Astrocyte of the spinal cord (primary cell): Measurements from ENCODE around the gene CDRT4.

Experiments
- DNase-seq: peaks from one replicate; pipeline ENCODE4 v3.0.0; 2011; ENCODE audit warnings: low read depth, low spot score
- H3K4me3 ChIP-seq: 2 replicates; pipeline ENCODE4 v1.5.1; 2011; ENCODE audit warnings: low read depth, mild to moderate bottlenecking, low read length, moderate library complexity
- CTCF ChIP-seq: IDR thresholded peaks from 2 replicates; pipeline ENCODE4 v1.5.1; 2012; ENCODE audit warnings: low read depth, mild to moderate bottlenecking, low read length, inconsistent platforms
- in situ Hi-C: cut with HindIII; loops from 2 replicates; pipeline ENCODE4 v1.10.0; 2017; ENCODE audit warnings: low sequenced_read_pairs

CDRT4 gene

GRCh38 chr17:15467592-15467991 is at the start of gene CDRT4:
Gene CDRT4, minus strand, starts transcription at chr17:15467621. Its CDS starts 27,383 bp downstream, at chr17:15440238.
- in situ Hi-C loops = no loop called here
- H3K4me3 ChIP-seq = no peak within 1 kb of the TSS
- no peak for TF ChIP-seq CTCF
- no peak for DNase-seq

- DNase-seq = peak; percentile 47
- no peak overlapping the region for H3K4me3 ChIP-seq
- no peak for TF ChIP-seq CTCF
- in situ Hi-C loops = no loop called here
Observed at GRCh38 chr17:15516150-15516549, 48.7 kb upstream of the CDRT4 start.

GRCh38 chr17:15514469-15514868 is 47.0 kb upstream of the CDRT4 start:
- DNase-seq = no peak
- no peak overlapping the region for H3K4me3 ChIP-seq
- in situ Hi-C loops = no loop called here
- TF ChIP-seq CTCF = no peak

GRCh38 chr17:15513856-15514459 is 46.5 kb upstream of the CDRT4 start:
- H3K4me3 ChIP-seq = no peak overlapping the region
- no peak for DNase-seq
- no peak for TF ChIP-seq CTCF
- in situ Hi-C loops = no loop called here

GRCh38 chr17:15513058-15513791 is 45.8 kb upstream of the CDRT4 start:
- in situ Hi-C loops = no loop called here
- no peak overlapping the region for H3K4me3 ChIP-seq
- peak; percentile 70 for DNase-seq
- no peak for TF ChIP-seq CTCF

- DNase-seq = no peak
- H3K4me3 ChIP-seq = no peak overlapping the region
- in situ Hi-C loops = no loop called here
- no peak for TF ChIP-seq CTCF
Observed at GRCh38 chr17:15512071-15512709, 44.8 kb upstream of the CDRT4 start.
